Uterus (tissue), 4 donors: ENCODE results near the gene VMP1. TPM values are rescaled to one million over a fixed set of nuclear protein-coding genes. Genes with fewer than 3 reads are reported as not detected.

Source experiments
- DNase-seq, 2 donors: peaks; one replicate each; pipeline ENCODE4 v3.0.0-alpha.2; 2019 to 2020
- H3K27ac ChIP-seq, 2 donors: fragments of 200-600 bp; sonication (generic); 1 replicate in 1 of 2; 2 replicates in 1 of 2; pipeline ENCODE4 v1.5.1; 2016 to 2018
- H3K27me3 ChIP-seq, 2 donors: fragments of 200-600 bp; sonication (generic); one replicate each; pipeline ENCODE4 v1.5.1; 2018 to 2019; ENCODE audit warnings: control low read depth in 1 of 2
- H3K36me3 ChIP-seq, 2 donors: fragments of 200-600 bp; sonication (generic); one replicate each; pipeline ENCODE4 v1.5.1; 2019; ENCODE audit warnings: control low read depth in 1 of 2
- H3K4me1 ChIP-seq, 2 donors: fragments of 200-600 bp; sonication (generic); one replicate each; pipeline ENCODE4 v1.5.1; 2018 to 2019; ENCODE audit warnings: control low read depth in 1 of 2
- H3K4me3 ChIP-seq, 2 donors: fragments of 200-600 bp; sonication (generic); 1 replicate in 1 of 2; 2 replicates in 1 of 2; pipeline ENCODE4 v1.5.1; 2018 to 2019; ENCODE audit warnings: mild to moderate bottlenecking in 1 of 2
- H3K9me3 ChIP-seq, 2 donors: fragments of 200-600 bp; sonication (generic); one replicate each; pipeline ENCODE4 v1.5.1; 2019; ENCODE audit warnings: control low read depth in 1 of 2
- CTCF ChIP-seq, 4 experiments: fragments of 200-600 bp in 2 of 4; fragments of 450-650 bp in 2 of 4; sonication (generic) in 2 of 4; IDR thresholded peaks; one replicate each; pipeline ENCODE4 v1.5.1; 2016 to 2019; ENCODE audit warnings: antibody characterized with exemption in 4 of 4, mild to moderate bottlenecking in 2 of 4, moderate library complexity in 1 of 4
- POLR2A ChIP-seq, 2 donors: fragments of 450-650 bp; IDR thresholded peaks; one replicate each; pipeline ENCODE4 v1.6.1; 2016; ENCODE audit warnings: antibody characterized with exemption in 2 of 2, mild to moderate bottlenecking in 1 of 2, moderate library complexity in 1 of 2
- intact Hi-C: fragments of 100-400 bp; cut with DNase I; formaldehyde crosslinking; loops from one replicate; pipeline ENCODE4 v1.15.1; 2023; ENCODE audit warnings: low total_unique reads
- total RNA-seq, 4 donors: library from RNA; depleted of rRNA in 3 of 4; stranded (reverse); fragments of >200 nt in 3 of 4; gene quantifications; one replicate each; pipeline versions ENCODE4 v1.1.0 to v1.2.4, GENCODE V29; 2014 to 2023
- donor health status: DM: yes; HTN: yes; CAD: no.

The VMP1 gene
- total RNA-seq, 4 donors from 2014 or later = 92.7 to 251 (median 150) TPM

- Histone ChIP-seq H3K4me3 (no peak overlapping the region), H3K9me3 (no peaks in the 10 kb centered on the region), H3K27me3 (no peaks in the 10 kb centered on the region), H3K36me3 (no peaks in the 10 kb centered on the region), H3K27ac (peak overlapping the region in 1 of 2 donors; percentile 5), H3K4me1 (peaks cover 0 to 7% of the 10 kb centered on the region in 2 donors)
- DNase-seq = no peak
- TF ChIP-seq POLR2A (IDR thresholded peaks at IDR 0.05) (no peak), CTCF (IDR thresholded peaks at IDR 0.05) (no peak)
- intact Hi-C loops = no loop called here
Measured at GRCh38 chr17:59856859-59857794, 149.7 kb downstream of the VMP1 start.

DNA sequence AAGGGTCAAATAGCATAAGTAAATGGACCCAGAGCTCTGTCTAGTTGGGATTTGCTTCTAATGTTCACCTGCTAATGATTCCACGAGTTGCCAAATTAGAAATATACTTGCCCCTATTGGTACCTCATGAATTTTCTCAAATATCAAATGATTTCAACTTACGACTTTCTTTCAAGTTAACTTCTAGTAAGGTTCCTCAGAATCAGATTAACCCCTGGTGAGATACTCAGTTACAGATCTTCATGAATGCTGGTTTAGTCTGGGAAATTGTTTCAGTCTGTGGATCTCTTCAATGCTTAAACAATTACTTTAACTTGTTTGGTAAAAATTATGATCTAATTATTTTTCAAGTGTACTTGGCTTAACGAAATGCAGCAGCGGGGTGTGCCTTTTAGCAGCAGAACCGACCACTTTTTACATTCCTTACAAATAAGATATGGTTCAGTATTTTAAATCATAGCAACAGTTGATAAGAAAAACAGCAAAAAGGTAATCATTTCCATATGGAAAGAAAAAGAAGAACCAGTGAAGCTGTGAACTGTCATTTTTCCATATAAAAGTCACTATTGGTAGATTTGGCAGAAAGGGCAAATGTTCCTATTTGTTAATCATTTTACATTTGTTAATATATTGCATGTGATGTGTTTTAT, 150.8 kb downstream of the VMP1 start:
- intact Hi-C loops = no loop called here
- no peak for TF ChIP-seq CTCF (IDR thresholded peaks at IDR 0.05)
- no peak for TF ChIP-seq POLR2A (IDR thresholded peaks at IDR 0.05)
- Histone ChIP-seq H3K27ac (peak overlapping the region in 1 of 2 donors; percentile 5), H3K4me3 (no peak overlapping the region), H3K4me1 (no peaks in the 10 kb centered on the region), H3K36me3 (no peaks in the 10 kb centered on the region), H3K9me3 (no peaks in the 10 kb centered on the region), H3K27me3 (no peaks in the 10 kb centered on the region)
- no peak for DNase-seq

- no peak for DNase-seq
- no peaks in the 10 kb centered on the region for H3K27me3 ChIP-seq
- intact Hi-C loops = no loop called here
- H3K4me3 ChIP-seq = no peak overlapping the region
- H3K9me3 ChIP-seq = no peaks in the 10 kb centered on the region
- TF ChIP-seq CTCF (IDR thresholded peaks at IDR 0.05) (no peak), POLR2A (IDR thresholded peaks at IDR 0.05) (no peak)
- no peaks in the 10 kb centered on the region for H3K36me3 ChIP-seq
- no peak overlapping the region for H3K27ac ChIP-seq
- no peaks in the 10 kb centered on the region for H3K4me1 ChIP-seq
Measured at GRCh38 chr17:59858932-59859331, 151.5 kb downstream of the VMP1 start.

GRCh38 chr17:59859444-59860025, 152.1 kb downstream of the VMP1 start:
- intact Hi-C loops = no loop called here
- TF ChIP-seq CTCF (IDR thresholded peaks at IDR 0.05) = peak; percentile 59 to 80 (median 62)
- no peak for TF ChIP-seq POLR2A (IDR thresholded peaks at IDR 0.05)
- Histone ChIP-seq H3K27me3 (no peaks in the 10 kb centered on the region), H3K27ac (no peak overlapping the region), H3K4me1 (no peaks in the 10 kb centered on the region), H3K9me3 (no peaks in the 10 kb centered on the region), H3K36me3 (no peaks in the 10 kb centered on the region), H3K4me3 (no peak overlapping the region)
- no peak for DNase-seq

DNA sequence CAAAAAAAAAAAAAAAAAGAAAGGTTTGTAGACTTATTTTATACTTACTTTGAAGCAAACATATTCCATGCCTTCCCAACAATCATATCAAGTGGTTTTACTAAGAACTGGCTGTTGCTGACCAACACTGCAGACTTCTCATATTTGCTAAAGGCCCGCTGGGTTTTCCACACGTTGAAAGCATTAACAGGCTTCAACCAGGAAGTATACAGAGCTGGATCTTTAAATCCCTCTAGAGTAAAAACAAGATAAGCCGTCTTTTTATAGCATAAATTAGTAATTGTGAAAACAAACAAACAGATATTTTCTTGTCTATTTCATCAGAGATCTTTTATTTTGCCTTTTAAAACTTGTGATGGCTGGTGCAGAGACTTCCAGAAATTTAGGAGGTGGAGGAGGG, 156.2 kb downstream of the VMP1 start:
- H3K36me3 ChIP-seq = no peaks in the 10 kb centered on the region
- H3K27me3 ChIP-seq = no peaks in the 10 kb centered on the region
- H3K9me3 ChIP-seq = no peaks in the 10 kb centered on the region
- H3K4me3 ChIP-seq = no peak overlapping the region
- no peak overlapping the region for H3K27ac ChIP-seq
- intact Hi-C loops = no loop called here
- no peak for DNase-seq
- H3K4me1 ChIP-seq = no peaks in the 10 kb centered on the region
- TF ChIP-seq POLR2A (IDR thresholded peaks at IDR 0.05) (no peak), CTCF (IDR thresholded peaks at IDR 0.05) (no peak)
